Smooth muscle cell (in vitro differentiated cells): ENCODE data around the gene HGFAC. TPM values are rescaled to one million over a fixed set of nuclear protein-coding genes. Genes with fewer than 3 reads are reported as not detected.

Experiments
- DNase-seq: peaks from one replicate; lab custom pipeline; 2025; ENCODE audit not compliant: unreplicated experiment; lab: John Stamatoyannopoulos, UW
- H2AFZ ChIP-seq: fragments of 200-600 bp; sonication (generic); 2 replicates; pipeline ENCODE4 v1.6.0; 2016; ENCODE audit warnings: antibody characterized with exemption, low read depth, mild to moderate bottlenecking
- H3F3A ChIP-seq: fragments of 200-600 bp; sonication (generic); 2 replicates; pipeline ENCODE4 v1.6.0; 2017; ENCODE audit warnings: antibody characterized with exemption, low read depth
- H3K27ac ChIP-seq: fragments of 200-600 bp; sonication (generic); 2 replicates; pipeline ENCODE4 v1.5.1; 2016; ENCODE audit warnings: low read depth, mild to moderate bottlenecking
- H3K27me3 ChIP-seq: fragments of 200-600 bp; sonication (generic); 2 replicates; pipeline ENCODE4 v1.6.1; 2016; ENCODE audit warnings: low read depth, mild to moderate bottlenecking
- H3K36me3 ChIP-seq: fragments of 200-600 bp; sonication (generic); 2 replicates; pipeline ENCODE4 v1.5.1; 2016; ENCODE audit warnings: low read depth
- H3K4me1 ChIP-seq: fragments of 200-600 bp; sonication (generic); 2 replicates; pipeline ENCODE4 v1.5.1; 2016; ENCODE audit warnings: low read depth
- H3K4me2 ChIP-seq: fragments of 200-600 bp; sonication (generic); 2 replicates; pipeline ENCODE4 v1.6.0; 2016; ENCODE audit warnings: mild to moderate bottlenecking
- H3K4me3 ChIP-seq: fragments of 200-600 bp; sonication (generic); 2 replicates; pipeline ENCODE4 v1.5.1; 2016; ENCODE audit warnings: mild to moderate bottlenecking
- H3K79me2 ChIP-seq: fragments of 200-600 bp; sonication (generic); 2 replicates; pipeline ENCODE4 v1.6.0; 2016; ENCODE audit warnings: low read depth, mild to moderate bottlenecking
- H3K9ac ChIP-seq: fragments of 200-600 bp; sonication (generic); 2 replicates; pipeline ENCODE4 v1.6.0; 2016; ENCODE audit warnings: low read depth
- H3K9me3 ChIP-seq: fragments of 200-600 bp; sonication (generic); replicated peaks from 2 replicates; pipeline ENCODE4 v1.5.1; 2016; ENCODE audit warnings: low read depth
- H4K20me1 ChIP-seq: fragments of 200-600 bp; sonication (generic); 2 replicates; pipeline ENCODE4 v1.6.0; 2016; ENCODE audit warnings: low read depth
- CTCF ChIP-seq: fragments of 200-600 bp; sonication (generic); IDR thresholded peaks from 2 replicates; pipeline ENCODE4 v1.5.1; 2017; ENCODE audit warnings: borderline replicate concordance, mild to moderate bottlenecking, antibody characterized with exemption; ENCODE audit not compliant: insufficient read depth, poor library complexity, severe bottlenecking
- WGBS: methylation state at CpG from one replicate; pipeline ENCODE4 v1.1.7; 2016; ENCODE audit warnings: low lambda C conversion rate; 5-methylcytosine and 5-hydroxymethylcytosine counted together
- polyA plus RNA-seq: library from polyadenylated mRNA; unstranded; fragments of >200 nt; fragmentation: Nextera tagmentation; extraction: Ambion mirVana; gene quantifications from 2 replicates; pipeline ENCODE4 v1.2.1, GENCODE V29; 2016
- total RNA-seq: library from RNA; depleted of rRNA; stranded (reverse); fragments of >200 nt; gene quantifications from 2 replicates; pipeline ENCODE4 v1.2.3, GENCODE V29; 2014

Gene HGFAC
- total and polyA plus RNA-seq, 2 experiments from 2014 or later = 0.58 TPM; not detected in 1

- DNase-seq = no peak
- Histone ChIP-seq H3K4me3 (no peak overlapping the region), H3K36me3 (no peaks in the 10 kb centered on the region), H3K27ac (no peak overlapping the region), H4K20me1 (no peaks in the 10 kb centered on the region), H3K9ac (no peak overlapping the region), H3F3A (no peaks in the 10 kb centered on the region), H3K27me3 (peaks cover 12% of the 10 kb centered on the region), H2AFZ (no peak overlapping the region), H3K4me1 (no peaks in the 10 kb centered on the region), H3K9me3 (no peaks in the 10 kb centered on the region), H3K79me2 (no peaks in the 10 kb centered on the region), H3K4me2 (no peak overlapping the region)
- no peak for TF ChIP-seq CTCF
- 89% methylated on average over 10 of the region's 11 CpGs for WGBS
These were observed 27.0 kb downstream of the HGFAC start for GRCh38 chr4:3468804-3469203.

- Histone ChIP-seq H2AFZ (no peak overlapping the region), H3K4me1 (no peaks in the 10 kb centered on the region), H3K79me2 (no peaks in the 10 kb centered on the region), H3F3A (no peaks in the 10 kb centered on the region), H3K4me3 (no peak overlapping the region), H3K9me3 (no peaks in the 10 kb centered on the region), H3K27me3 (peaks cover 5% of the 10 kb centered on the region), H4K20me1 (no peaks in the 10 kb centered on the region), H3K27ac (no peak overlapping the region), H3K4me2 (no peak overlapping the region), H3K9ac (no peak overlapping the region), H3K36me3 (no peaks in the 10 kb centered on the region)
- 94% methylated on average over 30 of the region's 31 CpGs for WGBS
- DNase-seq = no peak
- no peak for TF ChIP-seq CTCF
These were observed 27.8 kb downstream of the HGFAC start for GRCh38 chr4:3469386-3470243.

- Histone ChIP-seq H3K4me1 (no peaks in the 10 kb centered on the region), H4K20me1 (no peaks in the 10 kb centered on the region), H3F3A (no peaks in the 10 kb centered on the region), H3K27ac (no peak overlapping the region), H3K27me3 (peaks cover 4% of the 10 kb centered on the region), H2AFZ (no peak overlapping the region), H3K79me2 (no peaks in the 10 kb centered on the region), H3K9me3 (no peaks in the 10 kb centered on the region), H3K36me3 (no peaks in the 10 kb centered on the region), H3K4me2 (no peak overlapping the region), H3K4me3 (no peak overlapping the region), H3K9ac (no peak overlapping the region)
- WGBS = 85% methylated on average over 25 of the region's 25 CpGs
- no peak for DNase-seq
- no peak for TF ChIP-seq CTCF
These were observed 28.7 kb downstream of the HGFAC start for GRCh38 chr4:3470244-3471097.
